Activated CD8-positive, alpha-beta memory T cell treated with anti-CD3 and anti-CD28 coated beads for 1 hour (primary cell): ENCODE measurements around the gene LIMA1.
"Not testable (repeated sequence)": the region's sequence is repeated elsewhere in the genome, so short reads cannot be mapped to it uniquely, and the experiment has no call there.

ENCODE experiments used
- DNase-seq, 2 donors: peaks; one replicate each; pipeline ENCODE4 v3.0.0-alpha.2; 2020; ENCODE audit warnings: low read depth in 1 of 2; ENCODE audit errors: extremely low read depth in 1 of 2

The LIMA1 gene

DNA sequence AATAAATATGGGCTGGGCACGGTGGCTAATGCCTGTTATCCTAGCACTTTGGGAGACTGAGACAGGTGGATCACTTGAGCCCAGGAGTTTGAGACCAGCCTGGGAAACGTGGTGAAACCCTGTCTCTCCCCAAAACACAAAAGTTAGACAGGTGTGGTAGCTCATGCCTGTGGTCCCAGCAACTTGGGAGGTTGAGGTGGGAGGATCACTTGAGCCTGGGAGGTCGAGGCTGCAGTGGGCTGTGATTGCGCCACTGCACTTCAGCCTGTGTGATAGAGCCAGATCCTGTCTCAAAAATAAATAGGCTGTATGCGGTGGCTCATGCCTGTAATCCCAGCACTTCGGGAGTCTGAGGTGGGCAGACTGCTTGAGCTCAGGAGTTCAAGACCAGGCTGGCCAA lies 135.3 kb downstream of the LIMA1 start:
- DNase-seq: not testable (repeated sequence)

DNA sequence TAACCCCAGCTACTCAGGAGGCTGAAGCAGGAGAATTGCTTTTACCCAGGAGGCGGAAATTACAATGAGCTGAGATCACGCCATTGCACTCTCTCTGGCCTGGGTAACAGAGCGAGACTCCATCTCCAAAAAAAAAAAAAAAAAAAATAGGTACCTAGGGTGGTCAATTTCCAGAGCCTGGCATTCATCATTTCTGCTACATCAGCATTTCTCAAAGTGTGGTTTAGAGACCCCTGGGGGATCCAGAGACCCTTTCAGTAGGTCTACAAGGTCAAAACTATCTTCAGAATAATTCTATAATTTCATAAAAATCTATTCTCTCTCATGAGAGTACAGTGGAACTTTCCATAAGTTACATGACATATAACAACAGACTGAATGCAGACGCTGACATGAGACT lies 136.0 kb downstream of the LIMA1 start:
- no peak for DNase-seq

GRCh38 chr12:50145439-50145838 lies 137.9 kb downstream of the LIMA1 start:
- no peak for DNase-seq

DNA sequence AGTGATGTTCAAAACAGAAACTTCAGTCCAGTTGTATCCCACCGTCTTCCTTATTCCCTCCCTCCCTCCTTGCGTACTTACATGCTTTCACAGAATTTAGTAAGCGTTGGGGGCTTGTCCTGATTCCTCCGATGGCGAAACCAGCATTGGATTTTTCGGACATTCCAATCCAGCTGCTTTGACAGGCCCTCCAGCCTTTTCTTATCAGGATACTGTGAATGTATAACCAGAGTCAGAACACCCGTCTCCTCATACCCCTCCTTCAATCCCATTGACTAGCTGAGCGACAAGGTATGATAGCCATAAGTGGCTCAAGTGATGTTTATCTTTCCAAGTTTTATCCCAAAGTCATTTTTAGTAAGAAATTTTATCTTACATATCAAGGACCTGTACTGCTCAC lies 140.3 kb downstream of the LIMA1 start:
- DNase-seq: no peak

DNA sequence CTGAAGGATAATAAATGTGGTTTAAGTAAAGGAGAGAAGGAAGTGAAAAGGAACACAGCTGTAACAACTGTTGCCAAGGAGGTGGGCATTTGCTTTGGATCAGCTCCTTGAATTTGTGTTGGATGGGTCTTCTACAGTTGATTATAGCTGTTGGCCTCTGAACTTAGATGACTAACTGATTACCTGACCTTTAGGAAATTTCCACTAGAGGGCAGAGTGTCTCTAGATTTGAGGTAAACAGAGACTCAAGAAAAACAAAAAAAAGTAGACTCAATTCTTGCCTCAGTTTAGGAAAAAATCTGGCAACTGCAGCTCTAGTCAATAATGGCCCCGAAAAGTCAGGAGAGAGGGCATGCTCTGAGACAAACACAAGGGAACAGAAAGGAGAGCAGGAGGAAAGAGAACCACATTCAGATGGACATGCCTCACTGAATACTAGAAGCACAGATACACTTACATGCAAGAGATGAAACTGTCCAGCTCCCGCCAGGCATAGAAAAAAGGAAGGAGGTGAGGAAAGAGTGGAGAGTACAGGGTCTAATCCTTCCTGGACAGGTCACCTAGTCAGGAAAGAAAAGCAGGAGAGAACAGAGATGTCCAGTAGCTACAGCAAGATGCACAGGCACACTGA lies 150.7 kb downstream of the LIMA1 start:
- no peak for DNase-seq

DNA sequence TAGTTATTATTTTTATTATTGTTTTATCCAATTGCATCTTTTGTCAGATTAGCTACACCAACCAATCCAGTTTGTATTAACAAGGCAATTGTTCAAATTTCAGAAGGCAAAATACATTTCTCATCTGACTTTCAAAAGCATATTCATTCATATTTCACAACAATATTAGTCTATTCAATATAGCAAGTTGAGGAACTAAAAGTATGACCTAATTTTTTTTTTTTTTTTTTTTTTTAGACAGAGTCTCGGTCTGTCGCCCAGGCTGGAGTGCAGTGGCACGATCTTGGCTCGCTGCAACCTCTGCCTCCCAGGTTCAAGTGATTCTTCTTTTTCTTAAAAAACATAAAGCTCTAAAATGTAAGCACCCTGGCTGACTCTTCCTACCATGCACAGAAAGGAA lies 154.0 kb downstream of the LIMA1 start:
- DNase-seq: no peak

DNA sequence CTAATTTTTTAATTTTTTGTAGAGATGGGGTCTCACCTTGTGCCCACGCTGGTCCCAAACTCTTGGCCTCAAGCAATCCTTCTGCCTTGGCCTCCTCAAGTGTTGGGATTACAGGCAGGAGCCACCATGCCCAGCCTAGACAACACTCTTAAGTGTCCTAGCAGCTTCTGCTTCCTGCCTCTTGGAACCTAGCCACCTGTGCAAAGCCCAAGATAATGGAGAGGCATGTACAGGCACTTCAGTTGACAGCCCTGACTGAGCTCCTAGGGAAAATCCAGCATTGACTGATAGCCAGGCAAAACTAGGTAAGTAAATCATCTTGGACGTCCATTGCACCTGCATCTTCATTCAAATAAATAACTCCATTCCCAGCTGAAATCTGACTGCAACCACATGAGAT lies 155.8 kb downstream of the LIMA1 start:
- DNase-seq: no peak
